GM20431 (cell line): ENCODE results near the gene CACNB2.
"Not testable (repeated sequence)": the region's sequence is repeated elsewhere in the genome, so short reads cannot be mapped to it uniquely, and the experiment has no call there.

ENCODE experiments used
- in situ Hi-C: fragments of 300-500 bp; cut with MseI, MboI; formaldehyde crosslinking; loops from one replicate; pipeline ENCODE4 v1.15.0; 2020; ENCODE audit warnings: low sequenced_read_pairs; ENCODE audit not compliant: unreplicated experiment

CACNB2 gene

GRCh38 chr10:18144396-18144795 lies 4.2 kb downstream of the CACNB2 start:
- in situ Hi-C loops, result no loop called here

GRCh38 chr10:18144928-18145327 lies 4.7 kb downstream of the CACNB2 start:
- in situ Hi-C loops, result no loop called here

- in situ Hi-C loops, result no loop called here
Observed at GRCh38 chr10:18145652-18146051, 5.4 kb downstream of the CACNB2 start.

GRCh38 chr10:18149196-18149800 lies 9.1 kb downstream of the CACNB2 start:
- in situ Hi-C loops, result no loop called here

- in situ Hi-C loops, result no loop called here
Observed at GRCh38 chr10:18151356-18151890, 11.2 kb downstream of the CACNB2 start.

GRCh38 chr10:18153381-18153780 lies 13.2 kb downstream of the CACNB2 start:
- in situ Hi-C loops, result not testable (repeated sequence)

- in situ Hi-C loops, result no loop called here
Observed at GRCh38 chr10:18155321-18155720, 15.1 kb downstream of the CACNB2 start.

- in situ Hi-C loops, result not testable (repeated sequence)
Observed at GRCh38 chr10:18156797-18157196, 16.6 kb downstream of the CACNB2 start.

GRCh38 chr10:18157881-18158280 lies 17.7 kb downstream of the CACNB2 start:
- in situ Hi-C loops, result no loop called here

GRCh38 chr10:18158773-18159265 lies 18.6 kb downstream of the CACNB2 start:
- in situ Hi-C loops, result no loop called here

GRCh38 chr10:18159557-18159956 lies 19.3 kb downstream of the CACNB2 start:
- in situ Hi-C loops, result no loop called here

- in situ Hi-C loops, result no loop called here
Observed at GRCh38 chr10:18162021-18162627, 21.9 kb downstream of the CACNB2 start.

- in situ Hi-C loops, result no loop called here
Observed at GRCh38 chr10:18164093-18164492, 23.9 kb downstream of the CACNB2 start.

GRCh38 chr10:18164748-18165361 lies 24.6 kb downstream of the CACNB2 start:
- in situ Hi-C loops, result no loop called here

- in situ Hi-C loops, result no loop called here
Observed at GRCh38 chr10:18178854-18179483, 38.7 kb downstream of the CACNB2 start.

- in situ Hi-C loops, result no loop called here
Observed at GRCh38 chr10:18179891-18180290, 39.7 kb downstream of the CACNB2 start.

GRCh38 chr10:18181382-18181781 lies 41.2 kb downstream of the CACNB2 start:
- in situ Hi-C loops, result not testable (repeated sequence)

GRCh38 chr10:18185621-18186020 lies 45.4 kb downstream of the CACNB2 start:
- in situ Hi-C loops, result no loop called here

GRCh38 chr10:18190840-18191239 lies 50.6 kb downstream of the CACNB2 start:
- in situ Hi-C loops, result no loop called here

GRCh38 chr10:18194634-18195033 lies 54.4 kb downstream of the CACNB2 start:
- in situ Hi-C loops, result no loop called here
